Fibroblast of lung (primary cell): ENCODE measurements around the gene SLC29A1.

Experiments
- EZH2 ChIP-seq: IDR thresholded peaks from 2 replicates; pipeline ENCODE4 v1.5.1; 2012; ENCODE audit warnings: low read length, control low read depth, mild to moderate bottlenecking; ENCODE audit errors: missing control alignments
- TF ChIP-seq, protein P1 (sequence below), 2 donors: IDR thresholded peaks in 1 of 2; conservative IDR thresholded peaks in 1 of 2; 1 replicate in 1 of 2; 2 replicates in 1 of 2; pipeline ENCODE4 v1.5.1; 2011 to 2012; ENCODE audit warnings: low read length in 2 of 2, control low read depth in 1 of 2, inconsistent platforms in 1 of 2, low read depth in 1 of 2, mild to moderate bottlenecking in 1 of 2

DNA sequence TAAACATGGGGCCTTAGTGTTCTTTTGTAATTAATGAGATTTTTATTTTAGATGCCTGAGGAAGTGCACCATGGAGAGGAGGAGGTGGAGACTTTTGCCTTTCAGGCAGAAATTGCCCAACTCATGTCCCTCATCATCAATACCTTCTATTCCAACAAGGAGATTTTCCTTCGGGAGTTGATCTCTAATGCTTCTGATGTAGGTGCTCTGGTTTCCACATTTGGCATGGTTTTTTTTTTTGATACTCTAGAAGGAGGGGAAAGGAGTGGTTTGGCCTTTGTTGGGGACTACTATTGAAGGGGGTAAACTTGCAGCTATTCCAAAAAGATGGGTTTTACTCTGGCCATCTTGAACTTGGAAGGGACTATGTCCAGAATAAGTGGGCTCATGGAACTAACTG lies 25.2 kb downstream of the SLC29A1 start:
- TF ChIP-seq EZH2: no peak
- TF ChIP-seq, protein P1, sequence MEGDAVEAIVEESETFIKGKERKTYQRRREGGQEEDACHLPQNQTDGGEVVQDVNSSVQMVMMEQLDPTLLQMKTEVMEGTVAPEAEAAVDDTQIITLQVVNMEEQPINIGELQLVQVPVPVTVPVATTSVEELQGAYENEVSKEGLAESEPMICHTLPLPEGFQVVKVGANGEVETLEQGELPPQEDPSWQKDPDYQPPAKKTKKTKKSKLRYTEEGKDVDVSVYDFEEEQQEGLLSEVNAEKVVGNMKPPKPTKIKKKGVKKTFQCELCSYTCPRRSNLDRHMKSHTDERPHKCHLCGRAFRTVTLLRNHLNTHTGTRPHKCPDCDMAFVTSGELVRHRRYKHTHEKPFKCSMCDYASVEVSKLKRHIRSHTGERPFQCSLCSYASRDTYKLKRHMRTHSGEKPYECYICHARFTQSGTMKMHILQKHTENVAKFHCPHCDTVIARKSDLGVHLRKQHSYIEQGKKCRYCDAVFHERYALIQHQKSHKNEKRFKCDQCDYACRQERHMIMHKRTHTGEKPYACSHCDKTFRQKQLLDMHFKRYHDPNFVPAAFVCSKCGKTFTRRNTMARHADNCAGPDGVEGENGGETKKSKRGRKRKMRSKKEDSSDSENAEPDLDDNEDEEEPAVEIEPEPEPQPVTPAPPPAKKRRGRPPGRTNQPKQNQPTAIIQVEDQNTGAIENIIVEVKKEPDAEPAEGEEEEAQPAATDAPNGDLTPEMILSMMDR (conservative IDR thresholded peaks at IDR 0.05 in 1 of 2, IDR thresholded peaks at IDR 0.05 in 1 of 2; ENCODE audit: low read depth in 1 of 2, low read length in 2 of 2): no peak
